ENCODE results near the gene FGD4.

The FGD4 gene

GRCh38 chr12:32444895-32445294 lies 45.5 kb downstream of the FGD4 start:
- TF ChIP-seq NFRKB (IDR thresholded peaks at IDR 0.05) = no peak
- no peak for TF ChIP-seq LEF1 (IDR thresholded peaks at IDR 0.05; ENCODE audit: borderline replicate concordance)
- TF ChIP-seq SP1 (IDR thresholded peaks at IDR 0.05) = no peak
- TF ChIP-seq SUZ12 (IDR thresholded peaks at IDR 0.05) = no peak
- no peak for TF ChIP-seq BHLHE40 (IDR thresholded peaks at IDR 0.05; ENCODE audit: borderline replicate concordance)
- no peak for TF ChIP-seq ZNF384 (IDR thresholded peaks at IDR 0.05)
- TF ChIP-seq TARDBP (IDR thresholded peaks at IDR 0.05) = no peak
- no peak for TF ChIP-seq FOXM1 (IDR thresholded peaks at IDR 0.05; ENCODE audit: borderline replicate concordance)
- no peak for TF ChIP-seq FOXA1 (IDR thresholded peaks at IDR 0.05)
- TF ChIP-seq HDGF (IDR thresholded peaks at IDR 0.05; ENCODE audit: borderline replicate concordance) = no peak
- TF ChIP-seq CTBP1 (IDR thresholded peaks at IDR 0.05; ENCODE audit: borderline replicate concordance) = no peak
- no peak for TF ChIP-seq FOXK2 (IDR thresholded peaks at IDR 0.05)
- TF ChIP-seq ARNT (IDR thresholded peaks at IDR 0.05) = no peak
- no peak for TF ChIP-seq L3MBTL2 (conservative IDR thresholded peaks at IDR 0.05)
- ChIA-PET CTCF (no interaction called here), POLR2A (no interaction called here)
- DNase-seq (ENCODE audit: extremely low spot score) = no peak

- ChIA-PET CTCF (no interaction called here), POLR2A (no interaction called here)
- no peak for DNase-seq (ENCODE audit: extremely low spot score)
- no peak for TF ChIP-seq L3MBTL2 (conservative IDR thresholded peaks at IDR 0.05)
- no peak for TF ChIP-seq BHLHE40 (IDR thresholded peaks at IDR 0.05; ENCODE audit: borderline replicate concordance)
These were observed 46.0 kb downstream of the FGD4 start for GRCh38 chr12:32445356-32445755.

- no peak for DNase-seq (ENCODE audit: extremely low spot score)
- ChIA-PET CTCF (interaction anchor here (1.3 kb wide), 2 partner anchors 10 to 226 kb away, joined by 3 to 4 read pairs; no protein-coding TSS in a partner anchor), POLR2A (no interaction called here)
- no peak for TF ChIP-seq ARNT (IDR thresholded peaks at IDR 0.05)
These were observed 47.2 kb downstream of the FGD4 start for GRCh38 chr12:32446316-32447119.

- no peak for TF ChIP-seq BHLHE40 (IDR thresholded peaks at IDR 0.05; ENCODE audit: borderline replicate concordance)
- no peak for TF ChIP-seq ELF4 (IDR thresholded peaks at IDR 0.05)
- no peak for TF ChIP-seq FOXA1 (IDR thresholded peaks at IDR 0.05)
- TF ChIP-seq HDGF (IDR thresholded peaks at IDR 0.05; ENCODE audit: borderline replicate concordance) = no peak
- TF ChIP-seq L3MBTL2 (conservative IDR thresholded peaks at IDR 0.05) = no peak
- no peak for DNase-seq (ENCODE audit: extremely low spot score)
- ChIA-PET POLR2A (no interaction called here), CTCF (no interaction called here)
These were observed 49.2 kb downstream of the FGD4 start for GRCh38 chr12:32448586-32448985.

- ChIA-PET POLR2A (no interaction called here), CTCF (no interaction called here)
- TF ChIP-seq TARDBP (IDR thresholded peaks at IDR 0.05) (no peak), BHLHE40 (IDR thresholded peaks at IDR 0.05; ENCODE audit: borderline replicate concordance) (no peak), PKNOX1 (IDR thresholded peaks at IDR 0.05) (no peak), SP1 (IDR thresholded peaks at IDR 0.05) (no peak), SUZ12 (IDR thresholded peaks at IDR 0.05) (no peak), L3MBTL2 (conservative IDR thresholded peaks at IDR 0.05) (no peak), LEF1 (IDR thresholded peaks at IDR 0.05; ENCODE audit: borderline replicate concordance) (no peak), HDGF (IDR thresholded peaks at IDR 0.05; ENCODE audit: borderline replicate concordance) (no peak), ZNF384 (IDR thresholded peaks at IDR 0.05) (no peak), ARNT (IDR thresholded peaks at IDR 0.05) (no peak), FOXM1 (IDR thresholded peaks at IDR 0.05; ENCODE audit: borderline replicate concordance) (no peak), ELF4 (IDR thresholded peaks at IDR 0.05) (no peak), NFRKB (IDR thresholded peaks at IDR 0.05) (no peak)
- no peak for DNase-seq (ENCODE audit: extremely low spot score)
These were observed 51.0 kb downstream of the FGD4 start for GRCh38 chr12:32450363-32450762.

- TF ChIP-seq NFRKB (IDR thresholded peaks at IDR 0.05) = no peak
- TF ChIP-seq CTBP1 (IDR thresholded peaks at IDR 0.05; ENCODE audit: borderline replicate concordance) = no peak
- no peak for TF ChIP-seq ARNT (IDR thresholded peaks at IDR 0.05)
- no peak for TF ChIP-seq SUZ12 (IDR thresholded peaks at IDR 0.05)
- TF ChIP-seq HDGF (IDR thresholded peaks at IDR 0.05; ENCODE audit: borderline replicate concordance) = no peak
- no peak for TF ChIP-seq PKNOX1 (IDR thresholded peaks at IDR 0.05)
- no peak for TF ChIP-seq FOXA1 (IDR thresholded peaks at IDR 0.05)
- TF ChIP-seq TARDBP (IDR thresholded peaks at IDR 0.05) = no peak
- no peak for TF ChIP-seq L3MBTL2 (conservative IDR thresholded peaks at IDR 0.05)
- TF ChIP-seq FOXM1 (IDR thresholded peaks at IDR 0.05; ENCODE audit: borderline replicate concordance) = no peak
- no peak for TF ChIP-seq BHLHE40 (IDR thresholded peaks at IDR 0.05; ENCODE audit: borderline replicate concordance)
- TF ChIP-seq ELF4 (IDR thresholded peaks at IDR 0.05) = no peak
- TF ChIP-seq ZNF384 (IDR thresholded peaks at IDR 0.05) = no peak
- no peak for TF ChIP-seq LEF1 (IDR thresholded peaks at IDR 0.05; ENCODE audit: borderline replicate concordance)
- no peak for TF ChIP-seq FOXK2 (IDR thresholded peaks at IDR 0.05)
- no peak for TF ChIP-seq SP1 (IDR thresholded peaks at IDR 0.05)
- POLR2A ChIA-PET = no interaction called here
- CTCF ChIA-PET = no interaction called here
- DNase-seq (ENCODE audit: extremely low spot score) = no peak
These were observed 51.4 kb downstream of the FGD4 start for GRCh38 chr12:32450768-32451167.

- TF ChIP-seq SP1 (IDR thresholded peaks at IDR 0.05) = no peak
- TF ChIP-seq HDGF (IDR thresholded peaks at IDR 0.05; ENCODE audit: borderline replicate concordance) = no peak
- no peak for TF ChIP-seq BHLHE40 (IDR thresholded peaks at IDR 0.05; ENCODE audit: borderline replicate concordance)
- TF ChIP-seq FOXM1 (IDR thresholded peaks at IDR 0.05; ENCODE audit: borderline replicate concordance) = no peak
- no peak for TF ChIP-seq LEF1 (IDR thresholded peaks at IDR 0.05; ENCODE audit: borderline replicate concordance)
- TF ChIP-seq L3MBTL2 (conservative IDR thresholded peaks at IDR 0.05) = no peak
- TF ChIP-seq ZNF384 (IDR thresholded peaks at IDR 0.05) = no peak
- no peak for TF ChIP-seq NFRKB (IDR thresholded peaks at IDR 0.05)
- TF ChIP-seq CTBP1 (IDR thresholded peaks at IDR 0.05; ENCODE audit: borderline replicate concordance) = no peak
- no peak for TF ChIP-seq SUZ12 (IDR thresholded peaks at IDR 0.05)
- no peak for TF ChIP-seq ELF4 (IDR thresholded peaks at IDR 0.05)
- no peak for TF ChIP-seq TARDBP (IDR thresholded peaks at IDR 0.05)
- no peak for TF ChIP-seq FOXA1 (IDR thresholded peaks at IDR 0.05)
- TF ChIP-seq PKNOX1 (IDR thresholded peaks at IDR 0.05) = no peak
- TF ChIP-seq ARNT (IDR thresholded peaks at IDR 0.05) = no peak
- DNase-seq (ENCODE audit: extremely low spot score) = no peak
- POLR2A ChIA-PET = no interaction called here
- CTCF ChIA-PET = no interaction called here
These were observed 52.5 kb downstream of the FGD4 start for GRCh38 chr12:32451816-32452215.

Data from HEK293T (cell line).